Right lobe of liver (tissue), 4 donors: Measurements from ENCODE around the gene GFI1.

ENCODE experiments used
- CTCF ChIP-seq, 4 donors: fragments of 200-600 bp in 3 of 4; fragments of 450-650 bp in 1 of 4; IDR thresholded peaks; one replicate each; pipeline versions ENCODE4 v1.5.1 to v1.8.0; 2016 to 2022; ENCODE audit warnings: antibody characterized with exemption in 4 of 4, mild to moderate bottlenecking in 2 of 4
- POLR2A ChIP-seq: fragments of 450-650 bp; IDR thresholded peaks from one replicate; pipeline ENCODE4 v1.6.1; 2017; ENCODE audit warnings: antibody characterized with exemption, mild to moderate bottlenecking
- donor health status: DM: no; HTN: no; CAD: no.
- donor health status: DM: no; HTN: no; CAD: no.
- donor health status: DM: no; HTN: yes; CAD: no.

- TF ChIP-seq POLR2A = no peak
- no peak for TF ChIP-seq CTCF (IDR thresholded peaks at IDR 0.05)
Measured at GRCh38 chr1:92519043-92519442, 32.3 kb upstream of the GFI1 start.
